HL-60 (cell line): ENCODE data around the gene RNF135.

Experiments
- CTCF ChIP-seq: IDR thresholded peaks from one replicate; pipeline ENCODE4 v1.5.1; 2011; ENCODE audit warnings: low read length, control low read depth, inconsistent platforms; ENCODE audit not compliant: insufficient read depth
- POLR2AphosphoS5 ChIP-seq: IDR thresholded peaks from 2 replicates; pipeline ENCODE4 v1.6.1; 2012; ENCODE audit warnings: low read depth

- TF ChIP-seq CTCF (no peak), POLR2AphosphoS5 (no peak)
Measured at GRCh38 chr17:31015639-31016038, 44.8 kb downstream of the RNF135 start.
